ENCODE results near the gene CTSE. TPM values are rescaled to one million over a fixed set of nuclear protein-coding genes. Genes with fewer than 3 reads are reported as not detected.

Gene CTSE
- total and polyA plus RNA-seq, 2 of the 13 experiments (the other 11 are each of a cell fraction or from before 2014, with no cell fraction given), result 0.50 to 0.69 TPM

- no TSS peak for BruUV-seq (replicated peaks)
- no peaks in the 10 kb centered on the region for H4K20me1 ChIP-seq (ENCODE audit: insufficient read depth, low read length)
- H3K4me2 ChIP-seq (ENCODE audit: low read depth, low read length), result no peak overlapping the region
- FAIRE-seq (no peak), ATAC-seq (no peak), DNase-seq (ENCODE audit: low spot score) (no peak)
- POLR2A ChIA-PET, result no interaction called here
- H3K9me3 ChIP-seq (ENCODE audit: low read length), result no peaks in the 10 kb centered on the region
- H3K4me1 ChIP-seq (ENCODE audit: insufficient read depth, low read length), result peaks cover 6% of the 10 kb centered on the region
- intact Hi-C loops (cut with micrococcal nuclease; ENCODE audit: unreplicated experiment), result no loop called here
- in situ Hi-C loops (cut with HindIII; ENCODE audit: extremely low pct_ligation_motif_present, low pct_unique_long_range_greater_than_20kb), result no loop called here
- no peaks in the 10 kb centered on the region for H3K79me2 ChIP-seq (ENCODE audit: insufficient read depth, low read length)
- CTCF ChIA-PET (ENCODE audit: low intra/inter-chr PET ratio, low total read pairs), result no interaction called here
- H3K36me3 ChIP-seq (replicated peaks in 1 of 2; ENCODE audit: control insufficient read depth in 1 of 2, insufficient read depth in 2 of 2, low read length in 2 of 2), result no peaks in the 10 kb centered on the region
- no peak overlapping the region for H3K27ac ChIP-seq (ENCODE audit: extremely low read length, insufficient read depth, low read length)
- H2AFZ ChIP-seq (ENCODE audit: low read length), result no peak overlapping the region
- peaks cover 0 to 10% of the 10 kb centered on the region in 2 experiments; a peak in 3 of 5 replicates for H3K27me3 ChIP-seq (ENCODE audit: control insufficient read depth in 1 of 2, insufficient read depth in 2 of 2, low read length in 2 of 2)
- no peak overlapping the region for H3K9ac ChIP-seq (ENCODE audit: insufficient read depth, low read depth, low read length)
- TF ChIP-seq ZZZ3 (CRISPR knock-in tag; IDR thresholded peaks at IDR 0.05; ENCODE audit: borderline replicate concordance) (no peak), ZNF562 (CRISPR knock-in tag; IDR thresholded peaks at IDR 0.05; ENCODE audit: borderline replicate concordance) (no peak), MTF1 (CRISPR knock-in tag; IDR thresholded peaks at IDR 0.05) (no peak), NKX3-1 (CRISPR knock-in tag; IDR thresholded peaks at IDR 0.05) (no peak), JDP2 (CRISPR knock-in tag; IDR thresholded peaks at IDR 0.05; ENCODE audit: borderline replicate concordance) (no peak), U2AF2 (IDR thresholded peaks at IDR 0.05; ENCODE audit: low read depth, low read length) (no peak), KMT2A (CRISPR knock-in tag; IDR thresholded peaks at IDR 0.05) (no peak), BRCA1 (CRISPR knock-in tag; IDR thresholded peaks at IDR 0.05) (no peak), ZNF572 (CRISPR knock-in tag; IDR thresholded peaks at IDR 0.05) (no peak), FOSL1 (CRISPR knock-in tag; IDR thresholded peaks at IDR 0.05; ENCODE audit: borderline replicate concordance) (no peak)
- TF ChIP-seq, protein P1, sequence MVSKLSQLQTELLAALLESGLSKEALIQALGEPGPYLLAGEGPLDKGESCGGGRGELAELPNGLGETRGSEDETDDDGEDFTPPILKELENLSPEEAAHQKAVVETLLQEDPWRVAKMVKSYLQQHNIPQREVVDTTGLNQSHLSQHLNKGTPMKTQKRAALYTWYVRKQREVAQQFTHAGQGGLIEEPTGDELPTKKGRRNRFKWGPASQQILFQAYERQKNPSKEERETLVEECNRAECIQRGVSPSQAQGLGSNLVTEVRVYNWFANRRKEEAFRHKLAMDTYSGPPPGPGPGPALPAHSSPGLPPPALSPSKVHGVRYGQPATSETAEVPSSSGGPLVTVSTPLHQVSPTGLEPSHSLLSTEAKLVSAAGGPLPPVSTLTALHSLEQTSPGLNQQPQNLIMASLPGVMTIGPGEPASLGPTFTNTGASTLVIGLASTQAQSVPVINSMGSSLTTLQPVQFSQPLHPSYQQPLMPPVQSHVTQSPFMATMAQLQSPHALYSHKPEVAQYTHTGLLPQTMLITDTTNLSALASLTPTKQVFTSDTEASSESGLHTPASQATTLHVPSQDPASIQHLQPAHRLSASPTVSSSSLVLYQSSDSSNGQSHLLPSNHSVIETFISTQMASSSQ (IDR thresholded peaks at IDR 0.05; ENCODE audit: low read depth), result no peak
- TF ChIP-seq, protein P1 (CRISPR knock-in tag; IDR thresholded peaks at IDR 0.05; ENCODE audit: borderline replicate concordance), result no peak
- no peak overlapping the region for H3K4me3 ChIP-seq (replicated peaks in 1 of 3; ENCODE audit: insufficient read depth in 1 of 3, low read depth in 2 of 3, low read length in 3 of 3)
- 66% methylated on average over 10 of the region's 12 CpGs for WGBS (ENCODE audit: low lambda C conversion rate)
Measured at GRCh38 chr1:206004826-206005225, 18.9 kb downstream of the CTSE start.

Measured in HepG2 (cell line).